K562 (cell line): ENCODE measurements around the gene WWOX. TPM values are rescaled to one million over a fixed set of nuclear protein-coding genes. Genes with fewer than 3 reads are reported as not detected.

Experiments used
- ATAC-seq: fragments of 200-7000 bp; cut with Tn5 transposase; 3 replicates; pipeline ENCODE4 v1.9.1; 2020; ENCODE audit warnings: moderate library complexity
- BruUV-seq: library from RNA; stranded (reverse); fragments of 400-500 nt; replicated peaks from 2 replicates; lab custom pipeline; 2021; lab: Mats Ljungman, UMichigan
- CTCF ChIA-PET: fragments of 300-600 bp; formaldehyde crosslinking; extraction: SDS; loops from one replicate; lab custom pipeline; 2021; ENCODE audit warnings: low intra/inter-chr PET ratio; lab: Yijun Ruan, JAX
- POLR2A ChIA-PET: fragments of 300-600, 350-650 bp; sonication (Branson Sonifier 250); formaldehyde crosslinking; extraction: SDS; loops from one replicate; lab custom pipeline; 2021; ENCODE audit warnings: antibody characterized with exemption, inconsistent platforms; lab: Yijun Ruan, JAX
- DNase-seq, 4 experiments: peaks; one replicate each; pipeline versions ENCODE4 v3.0.0 to v3.0.0-alpha.2; 2011 to 2018; ENCODE audit warnings: low spot score in 3 of 4, mixed read lengths in 3 of 4; ENCODE audit errors: extremely low read depth in 1 of 4
- FAIRE-seq: peaks from 2 replicates; lab custom pipeline; 2011; peaks lifted over from hg19 to GRCh38; lab: Jason Lieb, UNC
- H2AFZ ChIP-seq: 2 replicates; pipeline ENCODE4 v1.6.0; 2011; ENCODE audit warnings: low read depth, low read length, control low read depth, inconsistent platforms
- H3K27ac ChIP-seq: fragments of 200-600 bp; 3 replicates; pipeline ENCODE4 v1.8.0; 2011; ENCODE audit warnings: low read depth, mild to moderate bottlenecking, control low read depth, inconsistent platforms, low read length, moderate library complexity, mixed read lengths; ENCODE audit errors: extremely low read depth
- H3K27me3 ChIP-seq, 2 experiments: fragments of 300-600 bp in 1 of 2; 2 replicates in 1 of 2; 3 replicates in 1 of 2; pipeline versions ENCODE4 v1.6.0 to v1.8.0; 2011; ENCODE audit warnings: inconsistent platforms in 2 of 2, low read length in 2 of 2, mild to moderate bottlenecking in 1 of 2, mixed read lengths in 1 of 2, moderate library complexity in 1 of 2; ENCODE audit not compliant: control insufficient read depth in 2 of 2, insufficient read depth in 2 of 2
- H3K36me3 ChIP-seq: fragments of 300-600 bp; 3 replicates; pipeline ENCODE4 v1.8.0; 2011; ENCODE audit warnings: mild to moderate bottlenecking, low read length, inconsistent platforms; ENCODE audit not compliant: control insufficient read depth, insufficient read depth
- H3K4me1 ChIP-seq, 2 experiments: fragments of 200-600 bp in 1 of 2; replicated peaks in 1 of 2; 2 replicates in 1 of 2; 3 replicates in 1 of 2; pipeline versions ENCODE4 v1.5.1 to v1.8.0; 2011; ENCODE audit warnings: inconsistent platforms in 2 of 2, low read length in 2 of 2, mild to moderate bottlenecking in 1 of 2, mixed read lengths in 1 of 2, moderate library complexity in 1 of 2; ENCODE audit not compliant: control insufficient read depth in 2 of 2, insufficient read depth in 2 of 2
- H3K4me2 ChIP-seq: 2 replicates; pipeline ENCODE4 v1.6.1; 2011; ENCODE audit warnings: low read length, control low read depth, inconsistent platforms, mixed read lengths; ENCODE audit not compliant: insufficient read depth
- H3K4me3 ChIP-seq: fragments of 200-600 bp; sonication (generic), shearing (Covaris generic); 2 replicates; pipeline ENCODE4 v1.5.1; 2016; ENCODE audit warnings: control low read depth, inconsistent platforms
- H3K79me2 ChIP-seq: fragments of 200-600 bp; 3 replicates; pipeline ENCODE4 v1.8.0; 2011; ENCODE audit warnings: low read length, inconsistent platforms; ENCODE audit not compliant: control insufficient read depth, insufficient read depth
- H3K9ac ChIP-seq, 2 experiments: 2 replicates each; pipeline versions ENCODE4 v1.6.0 to v1.6.1; 2011; ENCODE audit warnings: low read depth in 2 of 2, low read length in 2 of 2, control low read depth in 1 of 2, inconsistent platforms in 1 of 2, mild to moderate bottlenecking in 1 of 2, mixed read lengths in 1 of 2; ENCODE audit not compliant: insufficient read depth in 1 of 2
- H3K9me1 ChIP-seq: one replicate; pipeline ENCODE4 v1.6.0; 2011; ENCODE audit warnings: inconsistent platforms, mild to moderate bottlenecking, low read length, moderate library complexity; ENCODE audit not compliant: control insufficient read depth, insufficient read depth
- H3K9me3 ChIP-seq: replicated peaks from 2 replicates; pipeline ENCODE4 v1.5.1; 2011; ENCODE audit warnings: low read depth, low read length, inconsistent platforms; ENCODE audit not compliant: control insufficient read depth, insufficient read depth
- H4K20me1 ChIP-seq: replicated peaks from 2 replicates; pipeline ENCODE4 v1.6.1; 2011; ENCODE audit warnings: low read length, inconsistent platforms, mixed read lengths; ENCODE audit not compliant: control insufficient read depth, insufficient read depth
- ARNT ChIP-seq, 2 experiments: fragments of 450-650 bp; IDR thresholded peaks; 2 replicates each; pipeline ENCODE4 v1.6.1; 2016; ENCODE audit warnings: mild to moderate bottlenecking in 1 of 2
- BHLHE40 ChIP-seq: IDR thresholded peaks from 2 replicates; pipeline ENCODE4 v1.6.1; 2011; ENCODE audit warnings: low read length, improper control_type of control experiment
- DACH1 ChIP-seq: fragments of 450-650 bp; IDR thresholded peaks from 2 replicates; pipeline ENCODE4 v1.6.1; 2018; ENCODE audit not compliant: partially characterized antibody
- E2F6 ChIP-seq, 2 experiments: IDR thresholded peaks; 2 replicates each; pipeline ENCODE4 v1.6.1; 2011; ENCODE audit warnings: borderline replicate concordance in 1 of 2, control low read depth in 1 of 2, low read depth in 1 of 2, low read length in 1 of 2, mild to moderate bottlenecking in 1 of 2, mixed read lengths in 1 of 2, moderate library complexity in 1 of 2; ENCODE audit not compliant: insufficient read depth in 1 of 2, insufficient read length in 1 of 2, poor library complexity in 1 of 2, severe bottlenecking in 1 of 2; ENCODE audit errors: extremely low read depth in 1 of 2
- ETV5 ChIP-seq: sonication (generic); formaldehyde crosslinking; IDR thresholded peaks from 2 replicates; pipeline ENCODE4 v1.4.0; 2020; ENCODE audit warnings: low read depth, mild to moderate bottlenecking, missing genetic modification reagents
- GTF2E2 ChIP-seq: fragments of 200-800 bp; sonication (Bioruptor generic); IDR thresholded peaks from 2 replicates; pipeline ENCODE4 v1.6.1; 2016; ENCODE audit warnings: missing genetic modification characterization, missing compliant biosample characterization
- KLF13 ChIP-seq: fragments of 450-650 bp; IDR thresholded peaks from 2 replicates; pipeline ENCODE4 v1.6.1; 2016; ENCODE audit warnings: missing genetic modification characterization, low read depth, mild to moderate bottlenecking, missing compliant biosample characterization, moderate library complexity, borderline replicate concordance
- PPARD ChIP-seq: fragments of 250-450 bp; sonication (Bioruptor Pico); IDR thresholded peaks from 2 replicates; pipeline ENCODE4 v1.8.0; 2022; ENCODE audit warnings: inconsistent platforms, mild to moderate bottlenecking, moderate library complexity
- RFX5 ChIP-seq: IDR thresholded peaks from 2 replicates; pipeline ENCODE4 v1.6.1; 2011; ENCODE audit warnings: low read depth, mild to moderate bottlenecking, improper control_type of control experiment, low read length
- SIN3A ChIP-seq, 2 experiments: fragments of 150-350 bp in 1 of 2; IDR thresholded peaks; 2 replicates each; pipeline ENCODE4 v1.6.1; 2011 to 2016; ENCODE audit warnings: borderline replicate concordance in 2 of 2, low read depth in 2 of 2, low read length in 2 of 2, mild to moderate bottlenecking in 2 of 2, moderate library complexity in 2 of 2; ENCODE audit not compliant: control insufficient read depth in 1 of 2
- SUPT5H ChIP-seq: fragments of 450-650 bp; IDR thresholded peaks from 2 replicates; pipeline ENCODE4 v1.6.1; 2016
- TAF7 ChIP-seq: fragments of 450-650 bp; IDR thresholded peaks from 2 replicates; pipeline ENCODE4 v1.6.1; 2016; ENCODE audit warnings: missing genetic modification characterization, missing compliant biosample characterization
- TRIM24 ChIP-seq, 2 experiments: fragments of 450-650 bp; IDR thresholded peaks; 2 replicates each; pipeline ENCODE4 v1.6.1; 2016
- XRCC4 ChIP-seq: IDR thresholded peaks from one replicate; pipeline ENCODE4 v1.6.1; 2011; ENCODE audit not compliant: insufficient read depth, insufficient read length; ENCODE audit errors: extremely low read depth
- ZFP36 ChIP-seq: fragments of 150-350 bp; IDR thresholded peaks from 2 replicates; pipeline ENCODE4 v1.6.1; 2018; ENCODE audit warnings: low read length, low read depth; ENCODE audit not compliant: partially characterized antibody
- ZNF232 ChIP-seq: sonication (generic); formaldehyde crosslinking; IDR thresholded peaks from 2 replicates; pipeline ENCODE4 v1.8.0; 2022; ENCODE audit warnings: mild to moderate bottlenecking, missing genetic modification reagents
- ZNF57 ChIP-seq: fragments of 450-650 bp; formaldehyde crosslinking; IDR thresholded peaks from 2 replicates; pipeline ENCODE4 v1.4.0; 2020; ENCODE audit warnings: mild to moderate bottlenecking, moderate library complexity
- ZNF77 ChIP-seq: fragments of 250-450 bp; sonication (Bioruptor Pico); IDR thresholded peaks from 2 replicates; pipeline ENCODE4 v1.5.0; 2020
- ZNF778 ChIP-seq: fragments of 450-650 bp; formaldehyde crosslinking; IDR thresholded peaks from 2 replicates; pipeline ENCODE4 v1.4.0; 2020; ENCODE audit warnings: mild to moderate bottlenecking, moderate library complexity
- WGBS: fragments of 100-300 bp; shearing (Covaris generic); methylation state at CpG from one replicate; pipeline ENCODE4 v1.1.6; 2016; ENCODE audit warnings: low coverage, mixed read lengths; ENCODE audit not compliant: insufficient coverage; ENCODE audit errors: missing lambda C conversion rate; 5-methylcytosine and 5-hydroxymethylcytosine counted together
- in situ Hi-C: fragments of 300-500 bp; cut with MboI; formaldehyde crosslinking; loops from 4 replicates; pipeline ENCODE4 v1.15.0; 2018; ENCODE audit warnings: inconsistent platforms, mixed read lengths
- intact Hi-C: fragments of 100-400 bp; cut with micrococcal nuclease; formaldehyde crosslinking; loops from 2 replicates; pipeline ENCODE4 v1.14.2; 2022
- polyA plus RNA-seq, 8 experiments: library from polyadenylated mRNA; depleted of rRNA in 4 of 8; stranded (reverse) in 5 of 8; unstranded in 3 of 8; fragments of >200 nt; fragmentation: Nextera tagmentation in 2 of 8; fragmentation: Illumina TruSeq in 1 of 8; extraction: Ambion mirVana in 2 of 8; extraction: Trizol in 1 of 8; gene quantifications; 2 replicates each; pipeline versions ENCODE4 v1.2.1 to v1.2.3, GENCODE V29; 2011 to 2014; ENCODE audit warnings: inconsistent platforms in 1 of 8, missing spikeins in 1 of 8
- total RNA-seq, 7 experiments: library from RNA; depleted of rRNA in 6 of 7; stranded (reverse); fragments of >200 nt in 6 of 7; fragmentation: Illumina TruSeq in 2 of 7; extraction: Trizol in 2 of 7; gene quantifications; 2 replicates each; pipeline versions ENCODE4 v1.2.1 to v1.2.3, GENCODE V29; 2011 to 2021; ENCODE audit warnings: low replicate concordance in 1 of 7
- TF ChIP-seq, protein P1 (sequence below): fragments of 250-450 bp; sonication (Bioruptor Pico); IDR thresholded peaks from 2 replicates; pipeline ENCODE4 v1.5.0; 2021; ENCODE audit warnings: mild to moderate bottlenecking, moderate library complexity

WWOX gene
- total and polyA plus RNA-seq, 9 of the 15 experiments (the other 6 are each of a cell fraction or from before 2014, with no cell fraction given) = 1.6 to 22.7 (median 8.1) TPM

DNA sequence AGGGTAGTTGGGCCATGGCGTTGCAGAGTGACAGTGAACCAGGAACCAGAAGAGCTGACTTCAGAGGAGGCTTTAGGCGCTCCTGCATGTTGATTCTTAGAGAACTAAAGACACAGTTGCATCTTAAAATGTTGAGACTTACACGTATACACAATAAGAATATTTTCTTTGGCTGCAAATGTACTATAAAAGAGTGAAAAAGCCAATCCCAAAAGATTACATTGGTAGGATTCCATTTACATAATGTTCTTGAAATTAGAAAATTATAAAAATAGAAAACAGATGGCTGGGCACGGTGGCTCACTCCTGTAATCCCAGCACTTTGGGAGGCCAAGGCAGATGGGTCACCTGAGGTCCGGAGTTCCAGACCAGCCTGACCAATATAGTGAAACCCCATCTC lies 738.8 kb downstream of the WWOX start (continued):
- no peak for TF ChIP-seq ZFP36
- TF ChIP-seq ZNF77 (CRISPR knock-in tag) = no peak
- no peak for TF ChIP-seq ARNT (IDR thresholded peaks at IDR 0.05)
- TF ChIP-seq E2F6 (IDR thresholded peaks at IDR 0.05; ENCODE audit: borderline replicate concordance in 1 of 2, extremely low read depth in 1 of 2, insufficient read depth in 1 of 2, insufficient read length in 1 of 2, low read depth in 1 of 2, low read length in 1 of 2, poor library complexity in 1 of 2, severe bottlenecking in 1 of 2) = no peak

DNA sequence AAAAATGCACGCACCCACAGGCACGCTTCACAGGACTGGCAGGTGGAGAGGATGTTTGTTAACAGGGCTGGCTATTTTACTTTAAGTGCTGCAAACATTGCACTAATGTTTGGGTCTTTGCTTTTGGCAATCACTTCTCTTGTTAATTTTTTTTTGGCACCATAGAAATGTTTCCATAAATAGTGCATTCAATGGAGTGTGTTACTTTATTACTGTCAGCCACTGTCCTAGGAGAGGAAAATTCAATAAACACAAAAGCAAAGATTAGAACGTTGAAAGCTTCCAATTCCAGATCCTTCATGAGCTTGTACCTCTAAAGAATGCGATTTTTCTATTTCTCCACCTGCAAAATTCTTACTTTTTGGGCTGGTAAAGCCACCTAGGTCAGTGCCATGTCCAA lies 743.5 kb downstream of the WWOX start:
- intact Hi-C loops = no loop called here
- H3K36me3 ChIP-seq = no peaks in the 10 kb centered on the region
- H4K20me1 ChIP-seq = no peaks in the 10 kb centered on the region
- ChIA-PET POLR2A (interaction anchor here (1.9 kb wide), 1 partner anchor 9 kb away, joined by 4 read pairs; no protein-coding TSS in a partner anchor), CTCF (no interaction called here)
- no peak overlapping the region for H3K4me3 ChIP-seq
- no peak overlapping the region for H2AFZ ChIP-seq
- no peak overlapping the region for H3K4me2 ChIP-seq
- 1% methylated on average over 4 of the region's 4 CpGs for WGBS
- no peaks in the 10 kb centered on the region for H3K9me3 ChIP-seq
- peaks cover 4 to 5% of the 10 kb centered on the region in 2 experiments; a peak in 3 of 5 replicates for H3K27me3 ChIP-seq
- FAIRE-seq = no peak
- DNase-seq = no peak
- ATAC-seq = no peak
- in situ Hi-C loops = no loop called here
- no TSS peak for BruUV-seq
- H3K27ac ChIP-seq = no peak overlapping the region
- no peaks in the 10 kb centered on the region for H3K4me1 ChIP-seq
- no peaks in the 10 kb centered on the region for H3K79me2 ChIP-seq
- H3K9me1 ChIP-seq = no peaks in the 10 kb centered on the region
- H3K9ac ChIP-seq = no peak overlapping the region
- TF ChIP-seq XRCC4 = no peak
- TF ChIP-seq DACH1 = no peak
- TF ChIP-seq, protein P1, sequence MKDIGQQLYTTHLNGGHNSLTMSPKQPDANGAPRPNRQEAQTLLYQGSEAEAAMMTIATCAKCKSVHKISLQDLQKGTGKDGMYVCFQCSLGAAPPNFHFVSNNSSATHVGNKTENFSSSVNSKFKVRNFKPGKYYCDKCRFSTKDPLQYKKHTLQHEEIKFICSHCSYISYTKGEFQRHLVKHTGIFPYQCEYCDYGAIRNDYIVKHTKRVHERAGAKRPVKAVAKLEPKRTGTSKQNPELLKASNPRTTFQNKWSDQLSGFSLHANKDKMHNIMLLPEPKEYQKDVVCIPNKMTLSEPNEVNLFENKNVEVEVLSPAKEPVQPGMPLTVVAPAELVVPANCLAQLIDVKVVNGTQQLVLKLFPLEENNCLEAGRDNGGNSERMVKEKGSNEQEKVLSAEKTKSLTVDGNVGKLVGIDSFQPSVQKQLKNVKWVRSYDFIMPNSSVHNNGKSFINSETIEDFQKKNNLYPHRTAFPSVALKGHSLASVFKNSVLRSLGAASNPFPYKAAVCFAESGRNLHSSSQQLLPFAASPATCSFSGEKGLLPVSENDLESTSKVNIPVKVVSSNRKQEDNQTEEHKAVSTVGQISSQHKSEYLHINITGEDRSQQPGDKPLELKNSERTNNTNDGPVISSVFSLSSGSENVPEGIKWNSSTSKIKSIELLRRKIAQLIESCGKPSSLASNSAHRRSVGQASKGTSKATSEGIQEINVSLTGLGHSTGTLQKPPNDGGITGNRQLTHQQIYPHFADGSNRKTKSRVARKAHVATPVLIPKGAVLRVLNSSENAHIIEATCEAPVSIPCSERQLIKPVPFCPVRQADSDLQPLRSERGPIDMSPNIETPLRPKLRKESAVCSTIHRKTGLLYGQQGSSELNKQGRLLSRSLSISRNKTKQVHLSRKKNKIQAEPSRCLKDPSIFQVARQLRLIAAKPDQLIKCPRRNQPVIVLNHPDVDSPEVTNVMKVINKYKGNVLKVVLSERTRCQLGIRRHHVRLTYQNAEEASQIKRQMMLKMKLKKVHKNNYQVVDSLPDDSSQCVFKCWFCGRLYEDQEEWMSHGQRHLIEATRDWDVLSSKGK (CRISPR knock-in tag) = no peak
- TF ChIP-seq BHLHE40 = no peak
- no peak for TF ChIP-seq PPARD (CRISPR knock-in tag)
- TF ChIP-seq GTF2E2 = no peak
- no peak for TF ChIP-seq RFX5
- no peak for TF ChIP-seq ZNF232 (CRISPR knock-in tag)
- no peak for TF ChIP-seq ZNF778 (CRISPR knock-in tag)
- no peak for TF ChIP-seq SUPT5H
- TF ChIP-seq TRIM24 (IDR thresholded peaks at IDR 0.05) = no peak
- no peak for TF ChIP-seq TAF7 (tag)
- TF ChIP-seq ETV5 (CRISPR knock-in tag) = no peak
- TF ChIP-seq KLF13 = no peak
- no peak for TF ChIP-seq ZNF57 (CRISPR knock-in tag)
- no peak for TF ChIP-seq SIN3A (IDR thresholded peaks at IDR 0.05; ENCODE audit: borderline replicate concordance in 2 of 2, control insufficient read depth in 1 of 2, low read depth in 2 of 2, low read length in 2 of 2)
